Colonic mucosa (tissue), 4 donors: ENCODE measurements around the gene ADAM12. TPM values are rescaled to one million over a fixed set of nuclear protein-coding genes. Genes with fewer than 3 reads are reported as not detected.
"Not testable (repeated sequence)": the region's sequence is repeated elsewhere in the genome, so short reads cannot be mapped to it uniquely, and the experiment has no call there.

ENCODE experiments used
- DNase-seq: peaks from one replicate; pipeline ENCODE4 v3.0.0-alpha.2; 2020
- H3K27ac ChIP-seq: fragments of 200-600 bp; one replicate; pipeline ENCODE4 v1.8.0; 2021
- H3K27me3 ChIP-seq: fragments of 200-600 bp; one replicate; pipeline ENCODE4 v1.8.0; 2021
- H3K36me3 ChIP-seq: fragments of 200-600 bp; one replicate; pipeline ENCODE4 v1.8.0; 2021
- H3K4me1 ChIP-seq: fragments of 200-600 bp; one replicate; pipeline ENCODE4 v1.8.0; 2021; ENCODE audit warnings: mild to moderate bottlenecking
- H3K4me3 ChIP-seq: fragments of 200-600 bp; one replicate; pipeline ENCODE4 v1.8.0; 2021
- H3K9ac ChIP-seq, 2 donors: one replicate each; pipeline ENCODE4 v1.7.0; 2013; ENCODE audit warnings: control low read depth in 2 of 2, low read depth in 2 of 2, low read length in 2 of 2
- H3K9me3 ChIP-seq: fragments of 200-600 bp; one replicate; pipeline ENCODE4 v1.8.0; 2021
- CTCF ChIP-seq: fragments of 200-600 bp; IDR thresholded peaks from one replicate; pipeline ENCODE4 v1.8.0; 2022; ENCODE audit warnings: antibody characterized with exemption, mild to moderate bottlenecking
- intact Hi-C: fragments of 100-400 bp; cut with DNase I; formaldehyde crosslinking; loops from one replicate; pipeline ENCODE4 v1.14.1; 2022
- total RNA-seq, 2 donors: library from RNA; stranded (reverse); fragmentation: NEBNext Ultra II Directional in 1 of 2; extraction: Animal tissue kit (Norgen Biotek cat#: 25700) in 1 of 2; gene quantifications; one replicate each; pipeline ENCODE4 v1.2.1, GENCODE V29; 2021
- donor health status: healthy.
- donor health status: DM: no; HTN: no; CAD: no.
- donor health status: DM: no; HTN: no; CAD: no.

ADAM12 gene
- total RNA-seq, 2 donors from 2014 or later: 0.30 to 0.64 TPM

DNA sequence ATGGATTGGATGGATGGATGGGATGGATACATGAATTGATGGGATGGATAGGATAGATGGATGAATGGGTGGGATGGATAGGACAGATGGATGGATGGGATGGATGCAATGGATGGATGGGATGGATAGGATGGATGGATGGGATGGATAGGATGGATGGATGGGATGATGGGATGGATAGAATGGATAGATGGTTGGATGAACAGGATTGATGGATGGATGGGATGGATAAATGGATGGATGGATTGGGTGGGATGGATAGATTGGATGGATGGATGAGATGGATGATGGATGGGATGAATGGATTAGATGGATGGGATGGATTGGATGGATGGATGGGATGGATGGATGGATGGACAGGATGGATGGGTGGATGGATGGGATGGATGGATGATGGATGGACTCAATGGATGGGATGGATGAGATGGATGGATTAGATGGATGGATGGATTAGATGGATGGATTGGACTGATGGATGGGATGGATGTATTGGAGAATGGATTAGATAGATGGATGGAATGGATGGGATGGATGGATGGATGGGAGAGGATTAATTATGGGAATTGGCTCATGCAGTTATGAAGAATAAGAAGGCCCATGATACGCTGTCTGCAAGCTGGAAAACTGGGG lies 136.4 kb downstream of the ADAM12 start:
- TF ChIP-seq CTCF: no peak

DNA sequence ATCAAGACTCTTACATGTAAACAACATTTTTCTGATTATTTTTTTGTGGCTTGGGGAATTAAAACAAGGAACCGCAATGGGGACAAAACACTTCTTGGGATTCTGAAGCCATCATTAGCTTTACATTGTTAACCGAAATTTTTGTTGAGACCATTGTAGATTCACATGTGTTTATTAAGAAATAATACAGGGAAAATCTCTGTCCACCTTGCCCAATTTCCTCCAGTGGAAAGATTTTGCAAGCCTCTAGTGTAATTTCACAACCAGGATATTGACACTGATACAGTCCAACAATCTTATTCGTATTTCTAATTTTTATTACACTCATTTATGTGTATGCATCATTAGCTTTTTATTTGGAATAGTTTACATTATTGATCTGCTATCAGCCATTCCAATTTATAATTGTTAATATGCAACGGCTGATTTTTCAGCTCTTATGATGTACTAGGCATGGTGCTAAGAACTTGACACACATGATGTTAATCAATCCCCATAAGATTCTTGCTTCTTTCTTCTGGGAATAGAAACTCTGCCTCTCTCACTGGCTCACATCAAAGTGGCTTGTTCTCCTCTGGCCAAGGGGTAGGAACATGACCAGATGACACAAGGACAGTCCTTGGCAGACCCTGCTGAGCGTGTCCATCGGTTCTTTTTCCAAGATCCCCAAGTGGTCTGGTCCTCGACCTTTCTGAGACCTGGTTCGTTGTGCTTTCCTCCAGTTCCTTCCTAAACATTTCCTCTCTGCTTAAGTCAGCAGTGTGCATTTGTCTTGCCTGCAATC lies 137.6 kb downstream of the ADAM12 start:
- intact Hi-C loops: no loop called here

More for the DNA sequence above, 136.4 kb downstream of the ADAM12 start:
- Histone ChIP-seq H3K36me3 (no peaks in the 10 kb centered on the region), H3K27me3 (no peaks in the 10 kb centered on the region), H3K4me3 (no peak overlapping the region), H3K27ac (no peak overlapping the region), H3K4me1 (no peaks in the 10 kb centered on the region), H3K9me3 (no peaks in the 10 kb centered on the region), H3K9ac (no peak overlapping the region)
- intact Hi-C loops: no loop called here
- DNase-seq: no peak

DNA sequence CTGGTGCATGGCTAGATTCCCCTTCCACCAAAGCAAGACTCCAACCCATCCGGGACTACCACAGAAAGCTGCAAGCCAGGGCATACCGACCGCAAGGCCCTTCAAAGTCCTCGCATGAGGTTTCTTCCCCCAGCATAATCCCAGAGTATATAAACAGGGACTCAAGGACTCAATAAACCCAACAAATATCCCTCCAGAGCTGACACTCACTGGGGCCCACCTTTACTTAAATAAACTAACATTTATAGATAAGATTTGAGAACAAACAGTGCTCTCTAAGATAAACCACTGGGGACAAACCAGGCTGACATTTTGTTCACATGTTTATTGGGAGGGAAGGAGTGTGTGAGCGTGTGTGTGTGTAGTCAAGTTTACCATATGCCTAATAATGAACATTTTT lies 138.2 kb downstream of the ADAM12 start:
- TF ChIP-seq CTCF: no peak
- intact Hi-C loops: no loop called here
- H3K27me3 ChIP-seq: no peaks in the 10 kb centered on the region
- no peaks in the 10 kb centered on the region for H3K9me3 ChIP-seq
- no peak for DNase-seq
- H3K9ac ChIP-seq: no peak overlapping the region
- H3K4me1 ChIP-seq: no peaks in the 10 kb centered on the region
- no peaks in the 10 kb centered on the region for H3K36me3 ChIP-seq
- H3K27ac ChIP-seq: no peak overlapping the region
- H3K4me3 ChIP-seq: no peak overlapping the region

More for the DNA sequence above, 137.6 kb downstream of the ADAM12 start:
- no peaks in the 10 kb centered on the region for H3K4me1 ChIP-seq
- no peaks in the 10 kb centered on the region for H3K9me3 ChIP-seq
- no peak overlapping the region for H3K9ac ChIP-seq
- H3K27ac ChIP-seq: no peak overlapping the region
- no peaks in the 10 kb centered on the region for H3K27me3 ChIP-seq
- no peaks in the 10 kb centered on the region for H3K36me3 ChIP-seq
- TF ChIP-seq CTCF: no peak
- DNase-seq: no peak
- H3K4me3 ChIP-seq: no peak overlapping the region

DNA sequence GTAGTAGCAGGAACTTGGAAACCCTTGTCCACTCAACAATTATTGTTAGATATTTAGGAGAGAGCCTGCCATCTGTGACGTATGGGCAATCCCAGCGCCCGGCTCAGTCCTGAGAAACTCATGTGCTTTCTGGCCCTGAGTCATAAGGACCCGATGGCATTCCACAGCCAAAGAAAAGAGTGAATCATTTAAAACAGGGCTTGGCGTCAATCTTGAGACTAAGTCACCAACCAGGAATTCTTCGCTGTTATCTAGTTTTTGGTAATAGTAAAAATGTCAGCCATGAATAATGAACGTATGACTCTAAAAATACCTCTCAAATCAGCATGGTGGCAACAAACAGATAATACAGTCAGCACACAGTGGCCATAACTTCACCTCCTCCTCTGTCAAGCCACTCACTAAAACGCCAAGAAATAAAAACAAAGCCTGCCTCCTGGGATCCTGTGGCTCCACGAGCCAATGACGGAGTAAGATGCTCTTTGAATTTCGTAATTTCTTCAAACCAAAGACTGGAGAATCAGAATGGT lies 140.8 kb downstream of the ADAM12 start:
- no peak for TF ChIP-seq CTCF
- H3K27me3 ChIP-seq: no peaks in the 10 kb centered on the region
- no peaks in the 10 kb centered on the region for H3K36me3 ChIP-seq
- no peak overlapping the region for H3K9ac ChIP-seq
- peak; percentile 32 for DNase-seq
- H3K4me1 ChIP-seq: no peaks in the 10 kb centered on the region
- H3K27ac ChIP-seq: no peak overlapping the region
- no peak overlapping the region for H3K4me3 ChIP-seq
- H3K9me3 ChIP-seq: no peaks in the 10 kb centered on the region
- intact Hi-C loops: no loop called here

GRCh38 chr10:126246396-126246795 lies 141.9 kb downstream of the ADAM12 start:
- H3K27me3 ChIP-seq, intact Hi-C loops, H3K4me3 ChIP-seq, H3K27ac ChIP-seq, H3K9me3 ChIP-seq, DNase-seq, H3K9ac ChIP-seq, H3K36me3 ChIP-seq, H3K4me1 ChIP-seq: not testable (repeated sequence)

GRCh38 chr10:126245501-126245900 lies 142.8 kb downstream of the ADAM12 start:
- intact Hi-C loops: no loop called here

More at GRCh38 chr10:126245501-126245900, 142.8 kb downstream of the ADAM12 start:
- H3K36me3 ChIP-seq: no peaks in the 10 kb centered on the region
- H3K9me3 ChIP-seq: no peaks in the 10 kb centered on the region
- no peak for DNase-seq
- no peaks in the 10 kb centered on the region for H3K4me1 ChIP-seq
- H3K27me3 ChIP-seq: no peaks in the 10 kb centered on the region
- no peak overlapping the region for H3K27ac ChIP-seq
- H3K9ac ChIP-seq: no peak overlapping the region
- no peak overlapping the region for H3K4me3 ChIP-seq
- no peak for TF ChIP-seq CTCF
